GM23338 (cell line): Measurements from ENCODE around the gene CTNND2. TPM values are rescaled to one million over a fixed set of nuclear protein-coding genes. Genes with fewer than 3 reads are reported as not detected.

Experiments used
- ATAC-seq: fragments of 200-7000 bp; cut with Tn5 transposase; 3 replicates; pipeline ENCODE4 v1.9.1; 2020
- DNase-seq: peaks from one replicate; pipeline ENCODE4 v3.0.0-alpha.2; 2015; ENCODE audit warnings: low spot score
- H2AFZ ChIP-seq: fragments of 200-600 bp; sonication (generic); 2 replicates; pipeline ENCODE4 v1.8.0; 2016; ENCODE audit warnings: antibody characterized with exemption, mild to moderate bottlenecking, moderate library complexity
- H3F3A ChIP-seq: fragments of 200-600 bp; sonication (generic); replicated peaks from 2 replicates; pipeline ENCODE4 v1.8.0; 2017; ENCODE audit warnings: antibody characterized with exemption, mixed run types, low read depth
- H3K27ac ChIP-seq: fragments of 200-600 bp; sonication (generic); 2 replicates; pipeline ENCODE4 v1.6.1; 2016; ENCODE audit warnings: low read depth
- H3K27me3 ChIP-seq: fragments of 200-600 bp; sonication (generic); 2 replicates; pipeline ENCODE4 v1.8.0; 2016; ENCODE audit warnings: mild to moderate bottlenecking, mixed run types, moderate library complexity; ENCODE audit not compliant: insufficient read depth
- H3K36me3 ChIP-seq: fragments of 200-600 bp; sonication (generic); 2 replicates; pipeline ENCODE4 v1.8.0; 2016; ENCODE audit warnings: mild to moderate bottlenecking; ENCODE audit not compliant: insufficient read depth
- H3K4me1 ChIP-seq: fragments of 200-600 bp; sonication (generic); 2 replicates; pipeline ENCODE4 v1.8.0; 2016; ENCODE audit warnings: mild to moderate bottlenecking, moderate library complexity; ENCODE audit not compliant: insufficient read depth
- H3K4me2 ChIP-seq: fragments of 200-600 bp; sonication (generic); 2 replicates; pipeline ENCODE4 v1.7.1; 2017; ENCODE audit warnings: mixed run types
- H3K4me3 ChIP-seq: fragments of 200-600 bp; sonication (generic); 2 replicates; pipeline ENCODE4 v1.6.1; 2016; ENCODE audit warnings: mixed run types
- H3K79me2 ChIP-seq: fragments of 200-600 bp; sonication (generic); replicated peaks from 2 replicates; pipeline ENCODE4 v1.8.0; 2017; ENCODE audit warnings: mild to moderate bottlenecking; ENCODE audit not compliant: insufficient read depth
- H3K9me2 ChIP-seq: fragments of 200-600 bp; sonication (generic); 2 replicates; pipeline ENCODE4 v1.8.0; 2017; ENCODE audit not compliant: insufficient read depth
- H4K20me1 ChIP-seq: fragments of 200-600 bp; sonication (generic); replicated peaks from 2 replicates; pipeline ENCODE4 v1.8.0; 2017; ENCODE audit warnings: mild to moderate bottlenecking; ENCODE audit not compliant: insufficient read depth
- H3K27ac Mint-ChIP-seq: 2 replicates; pipeline ENCODE4 v1.8.0; 2020; ENCODE audit warnings: inconsistent platforms, mild to moderate bottlenecking, moderate library complexity, mixed read lengths
- H3K27me3 Mint-ChIP-seq: 3 replicates; pipeline ENCODE4 v1.8.0; 2022; ENCODE audit warnings: low read depth, mild to moderate bottlenecking, moderate library complexity, mixed read lengths, inconsistent platforms; ENCODE audit not compliant: insufficient read depth, poor library complexity
- H3K36me3 Mint-ChIP-seq: 3 replicates; pipeline ENCODE4 v1.8.0; 2021; ENCODE audit warnings: low read depth, mild to moderate bottlenecking, inconsistent platforms, moderate library complexity, mixed read lengths
- H3K4me1 Mint-ChIP-seq: 3 replicates; pipeline ENCODE4 v1.8.0; 2020; ENCODE audit warnings: mild to moderate bottlenecking, inconsistent platforms, mixed read lengths
- H3K4me3 Mint-ChIP-seq: 3 replicates; pipeline ENCODE4 v1.8.0; 2021; ENCODE audit warnings: moderate library complexity, mild to moderate bottlenecking, inconsistent platforms, mixed read lengths
- H3K9me3 Mint-ChIP-seq: 3 replicates; pipeline ENCODE4 v1.8.0; 2020; ENCODE audit warnings: moderate library complexity, mild to moderate bottlenecking, inconsistent platforms, mixed read lengths
- ETS1 ChIP-seq: IDR thresholded peaks from 2 replicates; pipeline ENCODE4 v1.6.1; 2016; ENCODE audit warnings: antibody characterized with exemption
- JUNB ChIP-seq: IDR thresholded peaks from one replicate; pipeline ENCODE4 v1.6.1; 2016; ENCODE audit warnings: antibody characterized with exemption; ENCODE audit not compliant: unreplicated experiment
- NANOG ChIP-seq: IDR thresholded peaks from 2 replicates; pipeline ENCODE4 v1.6.1; 2016; ENCODE audit warnings: antibody characterized with exemption, borderline replicate concordance
- ZNF114 ChIP-seq: fragments of 250-450 bp; sonication (Bioruptor Pico); IDR thresholded peaks from 2 replicates; pipeline ENCODE4 v1.5.0; 2020; ENCODE audit warnings: mild to moderate bottlenecking, moderate library complexity
- ZNF331 ChIP-seq: fragments of 250-450 bp; sonication (Bioruptor Pico); IDR thresholded peaks from 2 replicates; pipeline ENCODE4 v1.5.0; 2020; ENCODE audit warnings: low read depth, mild to moderate bottlenecking, moderate library complexity
- polyA plus RNA-seq: library from polyadenylated mRNA; unstranded; fragments of >200 nt; fragmentation: Nextera tagmentation; extraction: Ambion mirVana; gene quantifications from 2 replicates; pipeline ENCODE4 v1.2.1, GENCODE V29; 2016
- total RNA-seq: library from RNA; depleted of rRNA; stranded (reverse); fragments of >200 nt; shearing (Covaris generic); gene quantifications from 2 replicates; pipeline ENCODE4 v1.2.3, GENCODE V29; 2014
- TF ChIP-seq, protein P1 (sequence below), 2 experiments: fragments of 200-600 bp in 1 of 2; sonication (generic) in 1 of 2; conservative IDR thresholded peaks; 2 replicates each; pipeline versions ENCODE4 v1.5.1 to v1.6.1; 2016 to 2017; ENCODE audit warnings: antibody characterized with exemption in 2 of 2, low read depth in 2 of 2, mild to moderate bottlenecking in 2 of 2, moderate library complexity in 1 of 2
- TF ChIP-seq, protein P2 (sequence below): IDR thresholded peaks from one replicate; pipeline ENCODE4 v1.6.1; 2018; ENCODE audit warnings: antibody characterized with exemption; ENCODE audit not compliant: unreplicated experiment

Gene CTNND2
- total and polyA plus RNA-seq, 2 experiments from 2014 or later = 5.1 to 7.0 TPM

GRCh38 chr5:10964806-10965205 lies 939.4 kb downstream of the CTNND2 start (continued):
- TF ChIP-seq, protein P1, sequence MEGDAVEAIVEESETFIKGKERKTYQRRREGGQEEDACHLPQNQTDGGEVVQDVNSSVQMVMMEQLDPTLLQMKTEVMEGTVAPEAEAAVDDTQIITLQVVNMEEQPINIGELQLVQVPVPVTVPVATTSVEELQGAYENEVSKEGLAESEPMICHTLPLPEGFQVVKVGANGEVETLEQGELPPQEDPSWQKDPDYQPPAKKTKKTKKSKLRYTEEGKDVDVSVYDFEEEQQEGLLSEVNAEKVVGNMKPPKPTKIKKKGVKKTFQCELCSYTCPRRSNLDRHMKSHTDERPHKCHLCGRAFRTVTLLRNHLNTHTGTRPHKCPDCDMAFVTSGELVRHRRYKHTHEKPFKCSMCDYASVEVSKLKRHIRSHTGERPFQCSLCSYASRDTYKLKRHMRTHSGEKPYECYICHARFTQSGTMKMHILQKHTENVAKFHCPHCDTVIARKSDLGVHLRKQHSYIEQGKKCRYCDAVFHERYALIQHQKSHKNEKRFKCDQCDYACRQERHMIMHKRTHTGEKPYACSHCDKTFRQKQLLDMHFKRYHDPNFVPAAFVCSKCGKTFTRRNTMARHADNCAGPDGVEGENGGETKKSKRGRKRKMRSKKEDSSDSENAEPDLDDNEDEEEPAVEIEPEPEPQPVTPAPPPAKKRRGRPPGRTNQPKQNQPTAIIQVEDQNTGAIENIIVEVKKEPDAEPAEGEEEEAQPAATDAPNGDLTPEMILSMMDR (conservative IDR thresholded peaks at IDR 0.05; ENCODE audit: low read depth in 2 of 2) = no peak
- no peak for TF ChIP-seq ZNF331 (CRISPR knock-in tag)
- TF ChIP-seq ETS1 = no peak
- TF ChIP-seq, protein P2, sequence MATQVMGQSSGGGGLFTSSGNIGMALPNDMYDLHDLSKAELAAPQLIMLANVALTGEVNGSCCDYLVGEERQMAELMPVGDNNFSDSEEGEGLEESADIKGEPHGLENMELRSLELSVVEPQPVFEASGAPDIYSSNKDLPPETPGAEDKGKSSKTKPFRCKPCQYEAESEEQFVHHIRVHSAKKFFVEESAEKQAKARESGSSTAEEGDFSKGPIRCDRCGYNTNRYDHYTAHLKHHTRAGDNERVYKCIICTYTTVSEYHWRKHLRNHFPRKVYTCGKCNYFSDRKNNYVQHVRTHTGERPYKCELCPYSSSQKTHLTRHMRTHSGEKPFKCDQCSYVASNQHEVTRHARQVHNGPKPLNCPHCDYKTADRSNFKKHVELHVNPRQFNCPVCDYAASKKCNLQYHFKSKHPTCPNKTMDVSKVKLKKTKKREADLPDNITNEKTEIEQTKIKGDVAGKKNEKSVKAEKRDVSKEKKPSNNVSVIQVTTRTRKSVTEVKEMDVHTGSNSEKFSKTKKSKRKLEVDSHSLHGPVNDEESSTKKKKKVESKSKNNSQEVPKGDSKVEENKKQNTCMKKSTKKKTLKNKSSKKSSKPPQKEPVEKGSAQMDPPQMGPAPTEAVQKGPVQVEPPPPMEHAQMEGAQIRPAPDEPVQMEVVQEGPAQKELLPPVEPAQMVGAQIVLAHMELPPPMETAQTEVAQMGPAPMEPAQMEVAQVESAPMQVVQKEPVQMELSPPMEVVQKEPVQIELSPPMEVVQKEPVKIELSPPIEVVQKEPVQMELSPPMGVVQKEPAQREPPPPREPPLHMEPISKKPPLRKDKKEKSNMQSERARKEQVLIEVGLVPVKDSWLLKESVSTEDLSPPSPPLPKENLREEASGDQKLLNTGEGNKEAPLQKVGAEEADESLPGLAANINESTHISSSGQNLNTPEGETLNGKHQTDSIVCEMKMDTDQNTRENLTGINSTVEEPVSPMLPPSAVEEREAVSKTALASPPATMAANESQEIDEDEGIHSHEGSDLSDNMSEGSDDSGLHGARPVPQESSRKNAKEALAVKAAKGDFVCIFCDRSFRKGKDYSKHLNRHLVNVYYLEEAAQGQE = no peak
- no peak for TF ChIP-seq JUNB
- no peak for TF ChIP-seq NANOG
- no peak for TF ChIP-seq ZNF114 (CRISPR knock-in tag)

DNA sequence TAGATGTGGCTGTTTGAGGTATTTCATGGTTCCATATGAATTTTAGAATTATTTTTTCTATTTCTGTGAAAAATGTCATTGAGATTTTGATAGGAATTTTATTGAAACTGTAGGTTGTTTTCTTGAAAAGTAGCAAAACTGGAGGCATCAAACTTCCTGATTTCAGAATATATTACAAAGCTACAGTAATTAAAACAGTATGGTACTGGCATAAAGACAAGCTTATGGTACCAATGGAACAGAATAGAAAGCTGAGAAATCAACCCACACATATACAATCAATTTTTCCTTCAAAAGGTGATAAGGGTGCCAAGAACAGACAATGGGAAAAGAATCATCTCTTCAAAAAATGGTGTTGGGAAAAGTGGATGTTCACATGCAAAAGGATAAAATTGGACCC lies 945.5 kb downstream of the CTNND2 start:
- Mint-ChIP-seq H3K9me3 (peaks cover 14% of the 10 kb centered on the region), H3K4me3 (no peak overlapping the region), H3K4me1 (no peaks in the 10 kb centered on the region), H3K27me3 (peaks cover 2% of the 10 kb centered on the region), H3K27ac (no peak overlapping the region), H3K36me3 (peaks cover 7% of the 10 kb centered on the region; the same call in 2 of the 3 replicates)
- H2AFZ ChIP-seq = no peak overlapping the region
- H3F3A ChIP-seq = no peaks in the 10 kb centered on the region
- no peaks in the 10 kb centered on the region for H3K9me2 ChIP-seq
- H3K27me3 ChIP-seq = no peaks in the 10 kb centered on the region
- no peak overlapping the region for H3K4me2 ChIP-seq
- H3K27ac ChIP-seq = no peak overlapping the region
- no peaks in the 10 kb centered on the region for H3K79me2 ChIP-seq
- no peaks in the 10 kb centered on the region for H4K20me1 ChIP-seq
- H3K4me1 ChIP-seq = no peaks in the 10 kb centered on the region
- H3K36me3 ChIP-seq = no peaks in the 10 kb centered on the region
- no peak for ATAC-seq
- no peak overlapping the region for H3K4me3 ChIP-seq
- no peak for DNase-seq
- no peak for TF ChIP-seq ETS1
- no peak for TF ChIP-seq NANOG
